PFSK-1 (cell line): Measurements from ENCODE around the gene SLC35A3.

Source experiments
- FOXP2 ChIP-seq: optimal IDR thresholded peaks from 2 replicates; pipeline ENCODE3; 2011; ENCODE audit warnings: borderline replicate concordance, control low read depth, inconsistent platforms; ENCODE audit not compliant: insufficient read depth; ENCODE audit errors: extremely low read length, extremely low read depth
- POLR2AphosphoS5 ChIP-seq: IDR thresholded peaks from 2 replicates; pipeline ENCODE4 v1.6.1; 2012; ENCODE audit warnings: low read depth, mild to moderate bottlenecking, control low read depth, low read length, moderate library complexity
- REST ChIP-seq, 2 experiments: IDR thresholded peaks; 2 replicates each; pipeline versions ENCODE4 v1.6.1 to v1.8.0; 2011 to 2012; ENCODE audit warnings: low read depth in 2 of 2, low read length in 2 of 2, control low read depth in 1 of 2, inconsistent platforms in 1 of 2, mild to moderate bottlenecking in 1 of 2, moderate library complexity in 1 of 2; ENCODE audit not compliant: insufficient read depth in 1 of 2
- SIN3A ChIP-seq: IDR thresholded peaks from 2 replicates; pipeline ENCODE4 v1.6.1; 2012; ENCODE audit warnings: mild to moderate bottlenecking, low read length, moderate library complexity, borderline replicate concordance; ENCODE audit not compliant: insufficient read depth
- TAF1 ChIP-seq: IDR thresholded peaks from 2 replicates; pipeline ENCODE4 v1.6.1; 2012; ENCODE audit warnings: low read length, control low read depth, borderline replicate concordance; ENCODE audit not compliant: insufficient read depth

- TF ChIP-seq POLR2AphosphoS5: no peak
- TF ChIP-seq REST (IDR thresholded peaks at IDR 0.05; ENCODE audit: insufficient read depth in 1 of 2, low read depth in 2 of 2, low read length in 2 of 2): no peak
- no peak for TF ChIP-seq SIN3A
- no peak for TF ChIP-seq TAF1
- TF ChIP-seq FOXP2: no peak
These were observed 53.7 kb downstream of the SLC35A3 start for GRCh38 chr1:100023482-100023881.
